ENCODE data around the gene CLEC4G.

DNA sequence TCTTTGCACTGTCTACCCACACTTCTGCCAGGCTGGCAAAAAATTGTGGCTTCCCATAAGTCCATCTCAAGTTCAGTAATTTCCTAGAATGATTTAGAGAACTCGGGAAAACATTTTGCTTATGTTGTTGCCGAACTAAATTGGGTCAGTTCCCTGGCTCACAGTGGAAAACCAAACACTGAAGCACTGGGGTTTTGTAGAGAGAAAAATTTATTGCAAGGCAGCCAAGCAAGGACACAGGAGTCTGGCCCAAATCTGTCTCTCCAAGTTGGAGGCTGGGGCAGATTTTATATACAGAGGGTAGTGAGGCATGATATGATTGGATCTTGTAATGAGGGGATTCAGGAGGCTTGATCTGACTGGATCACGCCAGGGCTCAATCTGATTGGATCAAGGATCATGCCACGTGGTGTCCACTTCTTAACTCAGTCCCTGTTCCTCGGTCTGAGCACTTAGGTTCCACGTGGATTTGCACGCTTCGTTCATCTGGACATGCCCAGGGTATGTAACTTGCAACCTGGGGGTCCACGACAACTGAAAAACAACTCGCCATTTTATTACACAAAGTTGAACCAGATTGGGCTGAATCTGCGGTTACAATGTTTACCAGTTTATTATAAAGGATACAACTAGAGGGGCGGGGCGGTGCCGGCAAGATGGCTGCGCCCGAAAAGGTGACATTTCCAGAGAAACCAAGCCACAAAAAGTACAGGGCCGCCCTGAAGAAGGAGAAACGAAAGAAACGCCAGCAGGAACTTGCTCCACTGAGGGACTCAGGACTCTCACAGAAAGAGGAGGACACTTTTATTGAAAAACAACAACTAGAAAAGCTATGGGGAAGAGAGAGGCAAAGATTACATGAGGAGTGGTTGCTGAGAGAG is 8.1 kb upstream of the CLEC4G start:
- TF ChIP-seq, protein P1, sequence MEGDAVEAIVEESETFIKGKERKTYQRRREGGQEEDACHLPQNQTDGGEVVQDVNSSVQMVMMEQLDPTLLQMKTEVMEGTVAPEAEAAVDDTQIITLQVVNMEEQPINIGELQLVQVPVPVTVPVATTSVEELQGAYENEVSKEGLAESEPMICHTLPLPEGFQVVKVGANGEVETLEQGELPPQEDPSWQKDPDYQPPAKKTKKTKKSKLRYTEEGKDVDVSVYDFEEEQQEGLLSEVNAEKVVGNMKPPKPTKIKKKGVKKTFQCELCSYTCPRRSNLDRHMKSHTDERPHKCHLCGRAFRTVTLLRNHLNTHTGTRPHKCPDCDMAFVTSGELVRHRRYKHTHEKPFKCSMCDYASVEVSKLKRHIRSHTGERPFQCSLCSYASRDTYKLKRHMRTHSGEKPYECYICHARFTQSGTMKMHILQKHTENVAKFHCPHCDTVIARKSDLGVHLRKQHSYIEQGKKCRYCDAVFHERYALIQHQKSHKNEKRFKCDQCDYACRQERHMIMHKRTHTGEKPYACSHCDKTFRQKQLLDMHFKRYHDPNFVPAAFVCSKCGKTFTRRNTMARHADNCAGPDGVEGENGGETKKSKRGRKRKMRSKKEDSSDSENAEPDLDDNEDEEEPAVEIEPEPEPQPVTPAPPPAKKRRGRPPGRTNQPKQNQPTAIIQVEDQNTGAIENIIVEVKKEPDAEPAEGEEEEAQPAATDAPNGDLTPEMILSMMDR (IDR thresholded peaks at IDR 0.05; ENCODE audit: low read depth, low read length, poor library complexity, severe bottlenecking), result no peak
- no peak for TF ChIP-seq EZH2phosphoT487 (IDR thresholded peaks at IDR 0.05; ENCODE audit: borderline replicate concordance, low read length)
